Posterior cingulate gyrus (tissue), 11 donors: ENCODE results near the gene NCOA6.

Experiments used
- DNase-seq, 10 donors: peaks; one replicate each; pipeline versions ENCODE4 v3.0.0 to v3.0.0-alpha.2; 2020 to 2021; ENCODE audit warnings: mixed read lengths in 3 of 10
- intact Hi-C: fragments of 100-400 bp; cut with DNase I; formaldehyde crosslinking; loops from one replicate; pipeline ENCODE4 v1.15.1; 2023

NCOA6 gene

DNA sequence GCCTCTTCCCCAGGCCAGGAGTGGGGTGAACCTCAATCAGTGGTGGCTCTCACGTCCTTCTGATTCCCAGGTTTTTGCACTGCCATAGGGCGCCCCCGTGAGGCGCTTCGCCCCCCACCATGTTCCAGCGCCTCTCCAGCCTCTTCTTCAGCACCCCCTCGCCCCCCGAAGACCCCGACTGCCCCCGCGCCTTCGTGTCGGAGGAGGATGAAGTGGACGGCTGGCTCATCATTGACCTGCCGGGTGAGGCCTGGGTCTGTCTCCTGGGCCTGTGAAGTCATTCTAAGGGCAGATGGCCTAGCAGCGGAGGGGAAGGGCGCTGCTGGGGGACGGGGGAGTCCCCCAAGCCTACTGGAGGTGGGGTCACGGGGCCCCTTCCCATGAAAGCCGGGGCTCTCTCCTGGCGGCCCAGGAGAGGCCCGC is 116.8 kb downstream of the NCOA6 start:
- intact Hi-C loops: loop anchor here (1.0 to 10.0 kb wide), 2 partner anchors 129 to 404 kb away; partner anchors contain the start of gene AHCY
- DNase-seq: peak in 8 of 10 donors; percentile 57 to 94 (median 66)

DNA sequence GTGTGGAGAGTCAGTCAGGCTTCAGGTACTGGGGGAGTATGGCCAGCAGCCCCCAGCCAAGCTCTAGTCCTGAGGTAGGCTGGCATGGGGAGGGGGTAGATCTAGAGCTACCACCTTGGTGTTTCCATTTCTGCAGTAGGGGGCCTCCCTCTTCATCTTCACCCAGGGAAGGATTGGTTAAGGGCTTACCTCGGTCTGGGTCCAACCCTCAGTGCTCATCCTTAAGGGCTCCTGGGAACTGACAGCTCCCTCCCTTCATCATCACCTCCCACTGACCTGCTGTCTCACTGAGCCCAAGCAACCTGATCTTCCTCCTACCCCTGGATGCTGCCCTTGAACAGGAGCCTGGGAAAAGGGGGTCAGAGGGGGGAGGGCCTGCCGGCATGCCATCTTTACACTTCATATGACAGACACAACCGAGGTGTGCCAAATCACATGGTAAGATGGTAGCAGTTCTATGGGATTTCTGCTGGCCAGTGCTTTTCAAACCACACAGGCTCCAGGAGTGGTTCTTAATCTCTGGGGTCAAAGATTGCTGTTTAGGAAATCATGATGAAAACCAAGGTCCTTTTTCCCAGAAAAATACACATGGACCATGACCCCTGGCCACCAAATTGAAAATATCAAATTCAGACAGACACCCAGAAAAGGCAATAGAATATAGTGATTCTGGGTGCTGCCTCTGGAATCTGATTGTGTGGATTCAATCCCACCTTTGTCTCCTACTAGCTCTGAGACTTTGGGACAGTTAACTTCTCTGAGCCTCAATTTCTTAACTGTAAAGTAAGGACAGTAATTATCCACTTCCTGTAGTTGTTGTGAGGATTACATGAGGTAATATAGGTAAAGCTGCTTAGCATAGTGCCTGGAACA is 118.3 kb downstream of the NCOA6 start:
- intact Hi-C loops: loop anchor here (2.0 to 10.0 kb wide), 2 partner anchors 66 to 402 kb away; partner anchors contain the start of gene AHCY
- DNase-seq: no peak

DNA sequence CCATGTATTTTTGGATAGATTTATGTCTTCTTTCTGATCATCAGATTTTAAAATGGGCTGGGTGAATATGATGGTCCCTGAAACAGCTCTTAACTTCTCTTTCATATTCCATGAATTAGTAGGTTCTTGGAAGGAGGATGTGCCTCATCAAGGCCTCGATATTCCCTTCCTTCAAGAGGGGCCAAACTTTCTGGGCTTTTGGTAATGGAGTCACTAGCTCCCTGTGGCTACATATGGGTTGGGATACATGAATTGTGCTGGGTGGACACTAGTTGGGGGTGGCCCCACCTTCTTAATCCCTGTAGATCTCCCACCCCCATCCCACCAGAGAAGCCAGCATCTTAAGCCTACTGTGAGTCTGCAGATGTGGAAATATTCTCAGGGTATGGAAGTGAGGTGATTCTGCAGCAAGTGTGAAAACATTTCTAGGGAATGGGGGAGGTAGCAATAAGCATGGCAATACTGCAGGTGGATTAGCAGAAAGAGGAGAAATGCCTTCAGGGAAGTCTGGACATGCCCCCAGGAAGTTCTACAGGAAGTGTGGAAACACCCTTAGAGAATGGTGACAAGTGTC is 119.1 kb downstream of the NCOA6 start:
- DNase-seq: no peak
- intact Hi-C loops: loop anchor here (2.0 to 10.0 kb wide), 2 partner anchors 66 to 402 kb away; partner anchors contain the start of gene AHCY

DNA sequence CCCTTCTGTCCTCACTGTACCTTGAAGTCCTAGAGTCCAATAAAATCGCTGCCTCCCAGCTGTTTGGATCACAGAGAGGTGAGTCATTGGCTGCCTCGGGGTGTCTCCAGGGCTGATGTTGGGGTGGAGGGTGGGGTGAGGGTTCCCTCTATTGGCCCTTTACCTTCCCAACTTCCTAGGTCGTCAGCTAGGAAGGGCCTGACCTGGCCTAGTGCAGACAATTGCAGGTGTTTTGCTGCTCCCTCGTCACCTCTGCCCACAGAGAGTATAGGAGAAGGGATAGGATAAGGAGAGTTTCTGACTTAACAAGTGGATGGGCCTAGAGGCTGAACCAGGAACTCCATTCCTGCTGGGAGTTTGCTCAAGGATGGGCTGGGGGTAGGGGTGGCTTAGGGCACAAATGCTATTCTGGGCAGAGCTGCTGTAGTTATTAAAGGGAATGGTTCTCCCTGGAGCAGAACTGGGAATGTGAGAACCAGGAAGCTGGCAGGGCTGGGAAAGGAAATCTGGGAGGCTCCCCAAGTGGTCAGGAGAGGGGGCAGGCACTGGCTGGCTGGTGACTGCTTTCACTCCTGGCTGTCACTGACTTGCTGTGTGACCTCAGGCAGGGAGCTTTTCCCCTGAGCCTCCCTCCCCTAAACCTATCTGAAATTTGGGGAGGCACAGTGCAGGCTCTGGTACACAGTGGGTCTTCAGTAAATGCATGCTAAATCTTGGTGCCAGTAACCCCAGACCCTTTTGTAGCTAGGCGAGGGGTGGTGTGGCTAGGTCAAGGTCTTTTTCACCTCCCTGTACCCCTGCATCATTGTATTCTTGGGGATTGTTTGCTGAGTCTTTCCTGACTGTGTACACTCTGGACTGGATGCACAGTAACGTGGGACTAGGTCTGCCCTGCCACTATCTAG is 119.8 kb downstream of the NCOA6 start:
- intact Hi-C loops: loop anchor here (2.0 to 10.0 kb wide), 3 partner anchors 29 to 401 kb away; partner anchors contain the start of genes AHCY and PIGU
- DNase-seq: peak in 1 of 10 donors; percentile 70

DNA sequence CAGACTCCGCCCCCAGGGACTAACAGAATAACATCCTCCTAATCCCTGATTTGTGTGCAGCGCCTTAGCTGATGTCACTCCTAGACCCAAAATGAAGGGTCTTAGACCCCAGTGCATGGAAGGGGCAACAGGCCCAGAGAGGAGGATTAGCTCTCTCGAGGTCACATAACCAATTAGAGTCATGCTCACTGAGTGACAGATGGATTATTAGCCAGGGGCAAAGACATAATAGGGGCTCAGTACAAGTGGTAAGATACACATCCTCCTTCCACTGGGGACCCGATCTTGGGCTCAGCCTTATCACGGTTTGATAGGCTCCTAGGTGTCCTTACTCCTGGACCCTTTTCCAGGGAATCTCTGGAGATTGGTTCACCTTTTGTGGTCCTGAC is 120.4 kb downstream of the NCOA6 start:
- no peak for DNase-seq
- intact Hi-C loops: loop anchor here (2.0 to 10.0 kb wide), 2 partner anchors 28 to 400 kb away; partner anchors contain the start of genes AHCY and PIGU

DNA sequence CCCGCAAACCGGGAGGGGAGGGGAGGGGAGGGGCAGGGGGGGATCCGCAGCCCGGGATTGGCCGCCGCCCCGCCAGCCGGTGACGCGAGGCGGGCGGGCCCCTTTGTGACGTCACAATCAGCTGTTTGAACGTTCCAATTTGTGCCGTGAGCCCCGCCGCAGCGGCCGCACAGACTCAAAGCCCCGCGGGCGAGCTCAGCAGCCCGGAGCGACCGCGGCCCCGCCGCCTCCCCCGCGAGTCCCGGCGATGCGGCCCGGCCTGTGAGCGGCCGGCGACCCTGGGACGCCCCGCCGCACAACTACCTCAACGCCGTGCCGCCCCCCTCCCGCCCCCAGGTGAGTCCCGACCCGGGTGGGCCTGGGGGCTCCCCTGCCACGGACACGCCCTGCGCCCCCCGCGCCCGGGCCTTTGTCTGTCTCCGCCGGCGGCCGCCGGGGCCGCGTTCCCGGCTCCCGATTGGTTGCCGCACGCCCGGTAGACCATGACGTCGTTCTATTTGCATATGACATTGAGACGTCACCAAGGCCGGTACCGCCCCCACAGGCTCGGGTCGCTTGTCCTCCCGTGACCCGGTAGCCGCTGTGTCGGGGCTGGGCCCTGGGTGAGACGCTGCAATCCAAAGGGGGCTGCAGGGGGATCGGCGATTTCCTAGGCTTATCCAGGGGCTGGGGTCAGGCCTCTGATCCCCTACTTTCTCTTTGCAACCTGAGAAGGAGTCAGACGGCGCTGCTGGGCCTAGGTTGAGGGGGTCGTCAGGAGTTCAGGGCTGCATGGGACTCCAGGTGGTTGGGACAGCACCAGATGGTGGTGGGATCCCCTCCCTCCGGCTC is 121.1 kb downstream of the NCOA6 start, which contains the start of gene TP53INP2:
TSS of gene TP53INP2 (plus strand) at position 168 of the 831 bp plus-strand sequence. CDS start 4,396 bp downstream, outside the sequence.
- DNase-seq: peak; percentile 86 to 98 (median 92)
- intact Hi-C loops: loop anchor here (2.0 to 10.0 kb wide), 2 partner anchors 28 to 400 kb away; partner anchors contain the start of genes AHCY and PIGU

DNA sequence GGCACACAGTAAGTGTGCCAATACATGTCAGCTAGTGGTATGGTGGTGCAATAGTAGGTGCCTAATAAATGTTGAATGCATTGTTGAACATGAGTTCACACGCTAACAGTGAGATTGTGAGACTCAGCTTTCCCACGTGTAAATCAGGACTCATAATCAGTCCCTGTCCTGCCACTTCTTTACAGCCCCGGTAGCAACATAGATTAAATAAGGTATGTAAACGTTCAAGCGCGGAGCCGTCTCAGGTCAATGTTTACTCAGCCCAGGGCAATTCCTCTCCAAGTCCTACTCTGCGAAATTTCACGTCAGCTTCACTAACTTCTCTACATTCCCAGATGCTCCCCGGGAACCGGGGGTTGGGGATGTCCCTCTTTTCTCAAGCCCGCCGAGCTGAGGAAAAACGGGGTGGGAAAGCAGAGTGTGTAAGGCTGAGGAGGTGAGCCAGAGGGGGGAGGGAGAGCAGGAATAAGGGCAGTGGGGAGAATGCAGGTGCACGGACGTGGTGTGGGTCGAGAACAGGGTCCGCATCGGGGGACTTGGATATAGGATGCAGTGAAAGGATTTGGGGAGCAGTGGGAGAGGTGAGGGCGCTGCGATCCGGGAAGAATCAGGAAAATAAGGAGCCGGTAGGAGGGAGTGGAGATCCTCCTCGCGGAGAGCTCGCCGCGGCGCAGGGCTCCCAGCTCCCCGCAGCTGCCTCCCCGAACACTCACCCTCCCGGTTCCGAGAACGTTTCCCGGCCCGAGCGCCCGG is 121.9 kb downstream of the NCOA6 start:
- peak in 6 of 10 donors; percentile 13 to 86 (median 23) for DNase-seq
- intact Hi-C loops: loop anchor here (2.0 to 10.0 kb wide), 2 partner anchors 27 to 399 kb away; partner anchors contain the start of genes AHCY and PIGU

DNA sequence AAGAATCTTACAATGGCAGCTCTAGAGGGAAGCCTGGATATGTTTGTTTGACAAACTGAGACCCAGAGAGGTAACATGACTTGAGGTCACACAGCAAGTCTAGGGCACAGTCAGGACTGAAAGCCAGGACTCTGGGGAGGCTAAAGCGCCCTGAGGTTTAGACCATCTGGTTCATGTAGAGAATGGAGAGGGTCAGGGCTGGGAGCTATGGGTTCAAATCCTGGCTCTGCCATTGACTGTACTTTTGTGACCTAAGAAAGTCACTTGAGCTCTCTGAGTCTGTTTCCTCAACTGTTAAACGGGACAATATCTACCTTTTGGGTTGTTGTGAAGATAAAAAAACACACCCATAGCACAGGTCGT is 122.4 kb downstream of the NCOA6 start:
- DNase-seq: no peak
- intact Hi-C loops: loop anchor here (10.0 kb wide), 1 partner anchor 398 kb away; the partner anchor contains the start of gene AHCY

DNA sequence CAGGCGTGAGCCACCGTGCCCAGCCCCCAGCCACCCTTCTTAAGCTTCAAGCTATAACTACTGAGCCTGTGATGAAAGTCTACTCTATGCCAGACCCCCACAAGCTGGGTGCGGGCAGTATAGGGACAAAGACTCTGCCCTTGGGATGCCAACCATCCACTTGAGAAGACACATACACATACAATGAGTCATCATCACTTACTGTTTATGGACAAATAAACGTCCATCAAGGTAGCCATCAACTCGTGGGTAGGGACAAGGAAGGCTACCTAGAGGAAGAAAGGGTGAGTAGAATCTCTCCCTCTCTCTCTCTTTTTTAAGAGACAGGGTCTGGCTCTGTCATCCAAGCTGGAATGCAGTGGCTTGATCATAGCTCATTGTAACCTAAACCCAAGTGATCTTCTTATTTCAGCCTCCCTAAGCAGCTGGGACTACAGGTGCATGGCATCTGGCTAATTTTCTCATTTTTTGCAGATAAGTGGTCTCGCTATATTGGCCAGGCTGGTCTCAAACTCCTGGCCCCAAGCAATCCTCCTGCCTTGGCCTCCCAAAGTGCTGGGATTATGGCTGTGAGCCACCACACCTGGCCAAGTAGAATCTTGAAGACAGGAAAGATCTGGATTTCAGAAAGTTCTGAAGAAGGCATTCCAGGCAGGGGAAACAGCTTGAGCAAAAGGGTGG is 123.9 kb downstream of the NCOA6 start:
- DNase-seq: no peak
- intact Hi-C loops: loop anchor here (10.0 kb wide), 1 partner anchor 397 kb away; the partner anchor contains the start of gene AHCY

DNA sequence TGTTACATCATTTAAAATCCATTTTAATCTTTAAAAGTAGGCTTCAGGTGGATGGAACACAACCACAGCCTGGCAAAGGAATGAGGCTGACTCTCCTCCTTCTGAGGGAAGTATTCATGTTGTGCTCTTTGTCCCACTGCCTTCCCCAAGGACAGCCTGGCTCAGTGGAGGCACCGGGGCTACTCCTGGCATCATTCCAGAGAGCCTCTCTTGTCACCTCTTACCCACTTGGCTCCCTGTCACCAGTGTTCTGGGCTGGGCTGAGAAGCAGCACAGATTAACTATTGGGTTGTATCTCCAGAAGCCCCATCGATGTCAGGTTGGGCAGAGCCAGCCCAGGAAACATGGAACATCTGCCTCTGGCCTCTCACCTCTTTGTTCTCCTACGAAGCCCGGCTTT is 132.0 kb downstream of the NCOA6 start:
- no peak for DNase-seq
- intact Hi-C loops: no loop called here

DNA sequence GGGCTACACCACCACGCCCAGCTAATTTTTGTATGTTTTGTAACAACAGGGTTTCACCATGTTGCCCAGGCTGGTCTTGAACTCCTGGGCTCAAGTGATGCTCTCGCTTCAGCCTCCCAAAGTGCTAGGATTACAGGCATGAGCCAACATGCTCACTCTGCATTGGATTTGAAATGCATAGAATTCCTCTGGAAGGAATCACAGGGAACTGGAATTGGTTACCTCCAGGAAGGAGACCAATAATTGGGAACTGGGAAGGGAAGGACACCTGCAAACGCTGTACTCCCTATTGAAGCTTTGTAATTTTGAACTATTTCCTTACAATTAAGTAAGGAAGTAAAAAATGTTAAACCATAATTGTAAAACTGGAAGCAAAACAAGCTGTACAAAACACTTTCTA is 133.6 kb downstream of the NCOA6 start:
- no peak for DNase-seq
- intact Hi-C loops: no loop called here

DNA sequence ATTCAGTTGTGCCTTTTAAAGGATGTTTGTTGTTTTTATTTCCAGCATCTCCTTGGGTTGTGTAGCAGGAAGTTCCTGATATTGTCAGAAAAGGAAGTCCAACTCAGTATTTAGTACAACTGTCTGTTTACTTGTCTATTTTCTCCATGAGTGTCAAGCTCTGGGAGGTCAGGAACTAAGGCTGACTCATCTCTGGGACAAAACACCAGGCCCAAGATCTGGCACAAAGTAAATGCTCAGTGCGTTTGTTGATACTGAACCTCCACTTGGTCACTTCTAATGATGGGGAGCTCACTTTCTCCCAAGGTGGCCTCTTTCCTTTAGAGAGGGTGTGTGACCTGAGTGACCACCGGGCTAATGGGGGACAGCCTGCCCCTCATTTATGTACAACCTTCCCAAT is 136.0 kb downstream of the NCOA6 start:
- intact Hi-C loops: no loop called here
- DNase-seq: no peak

DNA sequence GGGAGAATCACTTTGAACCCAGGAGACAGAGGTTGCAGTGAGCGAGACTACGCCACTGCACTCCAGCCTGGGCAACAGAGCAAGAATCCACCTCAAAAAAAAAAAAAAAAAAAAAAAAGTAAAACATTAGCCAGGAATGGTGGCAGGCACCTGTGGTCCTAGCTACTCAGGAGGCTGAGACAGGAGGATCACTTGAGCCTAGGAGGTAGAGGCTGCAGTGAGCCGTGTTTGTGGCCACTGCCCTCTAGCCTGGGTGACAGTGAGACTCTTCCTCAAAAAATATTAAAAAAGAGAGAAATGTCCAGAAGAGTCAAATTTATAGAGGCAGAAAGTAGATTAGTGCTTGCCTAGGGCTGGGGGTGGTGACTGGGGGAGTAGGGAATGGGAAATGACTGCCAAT is 141.8 kb downstream of the NCOA6 start:
- intact Hi-C loops: no loop called here
- no peak for DNase-seq

DNA sequence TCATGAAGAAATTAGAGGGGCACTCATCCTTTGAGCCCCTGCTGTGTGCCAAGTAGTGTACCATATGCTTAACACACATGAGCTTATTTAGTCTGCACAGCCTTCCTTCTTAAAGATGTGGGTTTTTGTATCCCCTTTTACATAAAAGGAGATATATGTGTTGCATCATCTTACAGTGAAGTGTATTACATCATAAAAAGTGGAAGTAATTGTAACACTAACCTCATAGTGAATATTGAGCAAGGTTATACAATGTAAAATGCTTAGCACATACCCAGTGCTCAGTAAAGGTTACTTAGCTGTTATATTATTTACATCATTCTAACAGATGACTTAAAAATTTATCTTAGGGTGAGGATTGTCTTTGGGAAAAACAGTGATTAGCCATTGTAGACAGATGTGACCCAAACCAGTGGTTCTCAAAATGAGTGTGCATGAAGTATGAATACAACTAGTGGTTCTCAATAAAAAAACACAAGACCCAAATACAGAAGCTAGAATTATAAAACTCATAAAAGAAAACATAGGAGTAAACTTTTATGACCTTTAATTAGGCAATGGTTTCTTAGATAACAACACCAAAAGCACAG is 144.8 kb downstream of the NCOA6 start:
- no peak for DNase-seq
- intact Hi-C loops: no loop called here

DNA sequence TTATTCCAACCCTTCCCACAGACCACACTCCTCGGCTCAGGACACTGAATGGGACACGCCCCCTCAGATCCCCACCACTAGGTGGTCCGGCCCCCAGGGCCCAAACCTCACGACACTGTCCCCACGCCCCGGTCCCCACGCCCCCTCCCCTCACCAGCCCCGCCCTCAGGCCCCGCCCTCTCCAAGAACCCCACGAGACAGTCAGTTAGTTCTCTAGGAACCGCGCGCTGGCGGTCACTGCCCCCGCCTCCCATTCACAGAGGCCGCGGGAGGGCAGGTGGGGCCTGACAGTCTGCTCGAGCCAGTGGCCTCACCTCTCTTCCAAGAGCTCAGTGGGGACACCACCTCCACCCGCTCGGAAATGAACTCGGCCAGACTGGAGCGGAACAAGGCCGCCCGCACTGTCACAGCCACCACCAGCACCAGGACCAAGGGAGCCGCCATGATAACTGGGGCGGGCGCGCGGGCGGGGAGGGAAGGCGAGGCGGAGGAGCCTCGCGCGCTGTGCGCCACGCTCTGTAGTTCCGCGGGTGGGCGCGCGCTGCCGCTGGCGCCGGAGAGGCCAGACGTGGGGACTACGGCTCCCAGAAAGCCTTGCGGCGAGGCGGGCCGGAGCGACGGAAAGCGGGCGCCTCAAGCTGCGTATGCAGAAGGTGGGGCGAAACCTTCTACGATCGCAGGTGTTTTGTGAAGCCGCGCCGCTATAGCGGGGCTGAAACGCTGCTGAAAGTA is 148.6 kb downstream of the NCOA6 start, which contains the start of gene PIGU:
TSS of gene PIGU (minus strand) at position 451 of the 732 bp plus-strand sequence. CDS start at position 444, 7 bp downstream.
- DNase-seq: peak; percentile 95 to 99 (median 97)
- intact Hi-C loops: loop anchor here (2.0 to 5.0 kb wide), 2 partner anchors 28 to 35 kb away; partner anchors contain the start of gene TP53INP2

DNA sequence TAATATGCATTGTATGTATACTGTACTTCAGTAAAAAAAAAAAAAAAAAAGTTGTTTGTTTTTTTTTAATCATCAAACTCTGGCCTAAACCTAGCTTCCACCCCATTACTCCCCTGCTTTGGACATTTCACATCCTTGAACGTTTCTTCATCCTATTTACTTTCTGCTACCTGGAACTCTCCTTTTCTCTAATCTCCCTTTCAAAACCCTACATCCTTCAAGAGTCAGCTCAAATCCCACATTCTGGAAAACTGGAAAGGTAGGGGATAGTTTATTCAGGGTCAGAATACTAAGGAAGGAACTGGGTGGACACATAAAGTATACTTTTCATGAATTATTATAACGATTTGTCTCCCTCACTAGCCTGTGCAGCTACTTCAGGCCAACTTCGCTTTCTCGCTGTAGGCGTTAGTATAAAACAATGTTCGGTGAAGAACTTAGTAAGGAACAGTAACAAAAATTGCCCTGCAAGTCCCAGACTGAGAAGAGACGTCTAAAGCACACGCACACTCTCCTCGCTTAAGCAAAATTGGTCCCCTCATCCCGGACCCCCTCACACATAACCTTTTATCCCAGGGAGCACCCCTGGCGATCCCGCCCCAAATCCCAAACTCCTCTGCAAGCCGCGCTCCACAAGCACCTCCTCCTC is 149.3 kb downstream of the NCOA6 start:
- intact Hi-C loops: loop anchor here (2.0 to 5.0 kb wide), 2 partner anchors 29 to 34 kb away; partner anchors contain the start of gene TP53INP2
- no peak for DNase-seq
